ENCODE results near the gene MAP1S. TPM values are rescaled to one million over a fixed set of nuclear protein-coding genes. Genes with fewer than 3 reads are reported as not detected.

The MAP1S gene
- total and polyA plus RNA-seq, 8 donors, result 13.9 to 35.6 (median 22.3) TPM

DNA sequence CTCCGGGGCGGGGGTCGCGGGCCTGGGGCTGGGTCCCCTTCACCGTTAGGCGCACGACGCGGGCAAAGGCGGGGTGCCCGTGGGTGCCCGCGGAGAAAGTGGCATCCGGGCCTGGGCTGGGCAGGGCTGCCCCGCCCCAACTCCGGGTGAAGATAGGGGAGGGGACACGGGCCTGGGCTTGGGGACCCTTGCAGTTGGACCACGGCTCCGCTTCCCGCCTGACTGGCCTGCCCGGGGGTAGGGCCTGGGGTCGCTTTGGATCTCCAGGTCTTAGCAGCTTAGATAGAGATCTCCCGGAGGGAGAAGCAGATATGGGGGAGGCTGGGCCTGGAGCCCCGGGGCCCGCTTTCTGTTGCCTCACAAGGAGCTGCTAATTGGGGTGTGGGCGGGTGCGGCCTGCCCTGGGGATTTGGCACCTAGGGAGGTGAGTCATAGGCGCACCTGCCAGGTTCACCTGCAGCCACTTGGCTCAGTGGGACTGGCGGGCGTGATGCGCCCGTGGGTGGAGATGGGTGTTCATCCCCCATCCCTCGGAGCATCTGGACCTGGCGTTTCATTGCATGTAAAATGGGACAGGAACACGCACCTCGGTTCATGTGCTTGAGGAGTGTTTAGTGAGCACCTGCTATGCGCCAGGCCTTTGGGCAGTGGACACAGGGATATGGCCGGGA, 585 bp downstream of the MAP1S start:
- 2% methylated on average over 37 to 38 of the region's 38 CpGs for WGBS, 2 donors
- DNase-seq (peak; percentile 51 to 86 (median 74)), ATAC-seq (peak; percentile 64 to 79 (median 74)), FAIRE-seq (no peak)
- Histone ChIP-seq H3K4me3 (peak overlapping the region; percentile 69 to 98 (median 90)), H3K27me3 (no peaks in the 10 kb centered on the region), H3K9me3 (no peaks in the 10 kb centered on the region), H3K4me1 (peaks cover 5 to 8% (median 6%) of the 10 kb centered on the region in 3 donors), H3K36me3 (peaks cover 0 to 13% (median 0%) of the 10 kb centered on the region in 3 donors), H3K27ac (peak overlapping the region in 3 of 4 donors; percentile 3 to 60 (median 50))
- TF ChIP-seq CTCF (IDR thresholded peaks at IDR 0.05), result no peak
- intact Hi-C loops (cut with DNase I), result no loop called here

GRCh38 chr19:17720440-17720839, 1.2 kb downstream of the MAP1S start:
- Histone ChIP-seq H3K27me3 (no peaks in the 10 kb centered on the region), H3K4me1 (peaks cover 5 to 8% (median 6%) of the 10 kb centered on the region in 3 donors), H3K9me3 (no peaks in the 10 kb centered on the region), H3K4me3 (peak overlapping the region; percentile 69 to 98 (median 90)), H3K27ac (no peak overlapping the region), H3K36me3 (peaks cover 0 to 19% (median 0%) of the 10 kb centered on the region in 3 donors)
- intact Hi-C loops (cut with DNase I), result no loop called here
- DNase-seq (no peak), ATAC-seq (no peak), FAIRE-seq (no peak)
- 12 to 15% methylated on average over 7 of the region's 7 CpGs for WGBS, 2 donors
- no peak for TF ChIP-seq CTCF (IDR thresholded peaks at IDR 0.05)

DNA sequence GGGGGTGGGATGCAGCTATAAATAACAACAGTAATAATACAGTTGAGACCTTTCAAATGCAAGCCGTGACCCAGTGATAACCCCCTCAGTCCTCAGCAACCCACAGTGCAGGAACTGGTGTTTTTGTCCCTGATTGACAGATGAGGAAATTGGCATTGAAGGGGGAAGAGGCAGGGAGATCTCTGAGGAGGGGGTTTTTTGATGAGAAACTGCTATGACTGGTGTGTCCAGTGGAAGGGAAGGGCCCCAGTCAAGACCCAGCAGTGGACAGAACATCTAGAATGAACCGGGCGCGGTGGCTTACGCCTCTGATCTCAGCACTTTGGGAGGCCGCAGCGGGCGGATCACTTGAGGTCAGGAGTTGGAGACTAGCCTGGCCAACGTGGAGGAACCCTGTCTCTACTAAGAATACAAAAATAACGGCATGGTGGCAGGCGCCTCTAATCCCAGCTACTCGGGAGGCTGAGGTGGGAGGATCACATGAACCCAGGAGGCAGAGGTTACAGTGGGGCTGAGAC, 1.9 kb downstream of the MAP1S start:
- Histone ChIP-seq H3K36me3 (peaks cover 2 to 25% (median 4%) of the 10 kb centered on the region in 3 donors), H3K27me3 (no peaks in the 10 kb centered on the region), H3K4me3 (peak overlapping the region in 1 of 4 donors; percentile 92), H3K27ac (no peak overlapping the region), H3K9me3 (no peaks in the 10 kb centered on the region), H3K4me1 (peaks cover 5 to 8% (median 6%) of the 10 kb centered on the region in 3 donors)
- intact Hi-C loops (cut with DNase I), result no loop called here
- no peak for TF ChIP-seq CTCF (IDR thresholded peaks at IDR 0.05)
- ATAC-seq (no peak), DNase-seq (no peak), FAIRE-seq (no peak)
- WGBS, 2 donors, result 79 to 80% methylated on average over 12 of the region's 12 CpGs

DNA sequence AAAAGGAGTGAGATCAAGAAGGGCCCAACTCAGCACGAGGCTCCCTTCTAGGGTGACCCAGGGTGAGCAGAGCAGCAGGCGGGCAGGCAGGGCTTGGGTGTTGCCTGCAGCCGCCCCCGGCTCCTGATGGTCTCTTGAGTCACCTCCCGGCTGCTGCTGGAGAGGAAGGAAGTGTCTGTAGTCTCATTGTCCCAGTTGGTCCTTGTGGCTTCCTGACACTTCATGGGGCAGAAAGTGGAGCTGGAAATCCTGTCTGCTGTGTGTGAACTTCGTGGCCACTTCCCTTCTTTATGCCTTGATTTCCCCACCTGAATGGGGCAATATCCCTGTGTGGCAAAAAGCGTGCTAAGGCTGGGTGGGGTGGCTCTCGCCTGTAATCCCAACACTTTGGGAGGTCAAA, 2.5 kb downstream of the MAP1S start:
- intact Hi-C loops (cut with DNase I), result no loop called here
- H3K4me3 ChIP-seq, result peak overlapping the region in 1 of 4 donors; percentile 92
- peaks cover 5 to 8% (median 6%) of the 10 kb centered on the region in 3 donors for H3K4me1 ChIP-seq
- 59 to 61% methylated on average over 8 of the region's 8 CpGs for WGBS, 2 donors
- no peak for DNase-seq
- no peaks in the 10 kb centered on the region for H3K27me3 ChIP-seq
- no peak for TF ChIP-seq CTCF (IDR thresholded peaks at IDR 0.05)
- peaks cover 4 to 31% (median 11%) of the 10 kb centered on the region in 3 donors for H3K36me3 ChIP-seq
- no peaks in the 10 kb centered on the region for H3K9me3 ChIP-seq
- FAIRE-seq, result no peak
- no peak overlapping the region for H3K27ac ChIP-seq
- peak in 1 of 4 donors; percentile 27 for ATAC-seq
